Measurements from ENCODE around the gene PXDC1.
A peak's percentile ranks its signal among the peaks of the same experiment; 100 is the strongest.
"Not testable (repeated sequence)": the region's sequence is repeated elsewhere in the genome, so short reads cannot be mapped to it uniquely, and the experiment has no call there.

The PXDC1 gene

GRCh38 chr6:3725145-3726047 is 26.1 kb downstream of the PXDC1 start:
- Mint-ChIP-seq H3K4me1 (no peaks in the 10 kb centered on the region), H3K9me3 (no peaks in the 10 kb centered on the region), H3K4me3 (no peak overlapping the region), H3K36me3 (ENCODE audit: insufficient read depth) (peaks cover 2% of the 10 kb centered on the region), H3K27me3 (peaks cover 33% of the 10 kb centered on the region), H3K27ac (ENCODE audit: low read depth) (no peak overlapping the region)
- ATAC-seq (replicated peaks; ENCODE audit: extremely low read depth, poor library complexity, severe bottlenecking) (no peak), DNase-seq (ENCODE audit: low spot score in 2 of 2) (no peak)

DNA sequence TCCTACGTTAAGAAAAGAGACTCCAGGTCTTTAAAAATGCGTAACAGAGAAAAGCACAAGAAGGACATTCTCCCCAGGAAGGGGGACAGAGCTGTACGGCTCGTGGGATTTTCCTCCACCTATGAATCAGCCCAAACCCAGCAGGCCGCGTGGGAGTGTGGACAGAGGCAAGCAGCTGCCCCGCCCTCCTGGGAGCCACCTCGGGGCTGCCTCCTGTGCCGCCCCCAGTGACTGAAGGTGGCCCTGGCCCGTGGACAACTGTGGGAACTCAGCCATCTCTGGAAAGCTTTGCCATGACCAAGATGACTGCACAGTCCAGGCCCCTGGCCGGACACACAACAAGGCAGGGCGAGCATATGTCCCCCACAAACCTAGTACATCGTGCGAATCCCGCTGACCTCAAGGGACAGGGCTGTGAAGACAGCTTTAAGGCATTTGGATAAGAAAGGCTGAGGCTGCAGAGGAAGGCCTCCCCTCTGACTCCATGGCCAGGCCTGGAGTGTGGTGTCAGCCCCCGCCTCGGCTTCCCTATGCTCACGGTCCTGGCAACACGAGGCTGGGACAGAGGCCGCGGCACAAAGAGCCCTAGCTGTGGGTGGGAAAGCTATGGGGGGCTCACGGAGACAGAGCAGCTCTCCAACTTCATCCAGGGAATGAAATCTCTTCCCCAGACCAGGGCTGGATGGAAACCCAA is 26.9 kb downstream of the PXDC1 start:
- H3K9me3 Mint-ChIP-seq = no peaks in the 10 kb centered on the region
- H3K27me3 Mint-ChIP-seq = peaks cover 29% of the 10 kb centered on the region
- no peaks in the 10 kb centered on the region for H3K4me1 Mint-ChIP-seq
- H3K36me3 Mint-ChIP-seq (ENCODE audit: insufficient read depth) = peaks cover 4% of the 10 kb centered on the region
- H3K4me3 Mint-ChIP-seq = no peak overlapping the region
- DNase-seq (ENCODE audit: low spot score in 2 of 2) = no peak
- no peak overlapping the region for H3K27ac Mint-ChIP-seq (ENCODE audit: low read depth)
- ATAC-seq (replicated peaks; ENCODE audit: extremely low read depth, poor library complexity, severe bottlenecking) = no peak

- no peaks in the 10 kb centered on the region for H3K9me3 Mint-ChIP-seq
- ATAC-seq (replicated peaks; ENCODE audit: extremely low read depth, poor library complexity, severe bottlenecking) = no peak
- H3K27ac Mint-ChIP-seq (ENCODE audit: low read depth) = no peak overlapping the region
- peaks cover 27% of the 10 kb centered on the region for H3K27me3 Mint-ChIP-seq
- H3K4me3 Mint-ChIP-seq = no peak overlapping the region
- H3K4me1 Mint-ChIP-seq = no peaks in the 10 kb centered on the region
- H3K36me3 Mint-ChIP-seq (ENCODE audit: insufficient read depth) = peaks cover 3% of the 10 kb centered on the region
- DNase-seq (ENCODE audit: low spot score in 2 of 2) = no peak
Measured at GRCh38 chr6:3723966-3724365, 27.5 kb downstream of the PXDC1 start.

- Mint-ChIP-seq H3K9me3 (no peaks in the 10 kb centered on the region), H3K27me3 (peaks cover 27% of the 10 kb centered on the region), H3K4me3 (no peak overlapping the region), H3K36me3 (ENCODE audit: insufficient read depth) (peaks cover 2% of the 10 kb centered on the region), H3K4me1 (no peaks in the 10 kb centered on the region), H3K27ac (ENCODE audit: low read depth) (no peak overlapping the region)
- ATAC-seq (replicated peaks; ENCODE audit: extremely low read depth, poor library complexity, severe bottlenecking) = no peak
- DNase-seq (ENCODE audit: low spot score in 2 of 2) = no peak
Measured at GRCh38 chr6:3723251-3723650, 28.3 kb downstream of the PXDC1 start.

- H3K36me3 Mint-ChIP-seq (ENCODE audit: insufficient read depth) = peaks cover 2% of the 10 kb centered on the region
- DNase-seq (ENCODE audit: low spot score in 2 of 2) = no peak
- no peaks in the 10 kb centered on the region for H3K9me3 Mint-ChIP-seq
- no peak for ATAC-seq (replicated peaks; ENCODE audit: extremely low read depth, poor library complexity, severe bottlenecking)
- H3K27ac Mint-ChIP-seq (ENCODE audit: low read depth) = no peak overlapping the region
- H3K4me3 Mint-ChIP-seq = no peak overlapping the region
- H3K4me1 Mint-ChIP-seq = no peaks in the 10 kb centered on the region
- peaks cover 31% of the 10 kb centered on the region for H3K27me3 Mint-ChIP-seq
Measured at GRCh38 chr6:3722785-3723184, 28.7 kb downstream of the PXDC1 start.

DNA sequence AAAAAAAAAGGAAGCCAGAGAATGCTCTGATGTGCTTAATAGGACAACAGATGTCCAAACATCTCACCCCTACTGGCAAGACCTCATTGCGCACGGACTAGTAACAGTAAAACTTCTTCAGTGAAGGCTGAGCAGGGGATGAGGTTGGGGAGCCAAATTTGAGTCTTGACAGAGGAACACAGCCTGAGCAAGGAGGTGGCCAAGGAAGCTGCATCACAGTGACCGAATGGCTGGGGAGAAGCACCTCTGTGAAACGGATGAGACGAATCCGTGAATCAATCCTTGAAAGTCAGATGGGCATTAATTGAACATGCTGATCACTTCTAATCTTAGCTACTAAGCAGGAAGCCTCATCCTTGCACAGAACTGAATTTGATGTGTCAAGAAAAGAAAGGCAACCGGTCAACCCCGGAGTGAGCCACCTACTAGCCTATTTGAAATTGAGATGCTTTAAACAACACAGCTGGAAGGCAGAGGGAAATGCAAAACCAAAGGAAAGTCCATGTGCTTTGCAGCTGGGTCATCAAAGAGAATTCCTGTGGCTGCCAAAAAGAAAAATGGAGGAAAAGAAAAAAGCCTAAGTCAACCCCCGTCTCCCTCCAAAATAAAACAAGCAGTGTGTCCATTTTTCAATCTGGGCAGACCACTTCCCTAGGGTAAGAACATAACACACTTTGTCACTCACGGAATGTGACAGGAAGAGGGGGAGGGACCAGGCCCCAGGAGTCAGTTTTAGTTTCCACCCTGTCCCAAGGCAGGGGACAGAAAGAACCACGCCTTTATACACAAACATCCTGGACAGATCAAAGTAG is 29.5 kb downstream of the PXDC1 start:
- Mint-ChIP-seq H3K4me1 (no peaks in the 10 kb centered on the region), H3K9me3 (no peaks in the 10 kb centered on the region), H3K4me3 (no peak overlapping the region), H3K27ac (ENCODE audit: low read depth) (no peak overlapping the region), H3K36me3 (ENCODE audit: insufficient read depth) (peaks cover 2% of the 10 kb centered on the region), H3K27me3 (peaks cover 37% of the 10 kb centered on the region)
- ATAC-seq (replicated peaks; ENCODE audit: extremely low read depth, poor library complexity, severe bottlenecking) (no peak), DNase-seq (ENCODE audit: low spot score in 2 of 2) (no peak)

DNA sequence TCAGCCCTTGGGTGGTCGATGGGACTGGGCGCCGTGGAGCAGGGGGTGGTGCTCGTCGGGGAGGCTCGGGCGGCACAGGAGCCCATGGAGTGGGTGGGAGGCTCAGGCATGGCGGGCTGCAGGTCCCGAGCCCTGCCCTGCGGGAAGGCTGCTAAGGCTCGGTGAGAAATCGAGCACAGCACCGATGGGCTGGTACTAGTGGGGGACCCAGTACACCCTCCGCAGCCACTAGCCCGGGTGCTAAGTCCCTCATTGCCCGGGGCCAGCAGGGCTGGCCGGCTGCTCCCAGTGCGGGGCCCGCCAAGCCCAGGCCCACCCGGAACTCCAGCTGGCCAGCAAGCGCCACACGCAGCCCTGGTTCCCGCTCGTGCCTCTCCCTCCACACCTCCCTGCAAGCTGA is 30.7 kb downstream of the PXDC1 start:
- H3K4me3 Mint-ChIP-seq; H3K27ac Mint-ChIP-seq (ENCODE audit: low read depth); ATAC-seq (replicated peaks; ENCODE audit: extremely low read depth, poor library complexity, severe bottlenecking); H3K4me1 Mint-ChIP-seq; DNase-seq (ENCODE audit: low spot score in 2 of 2); H3K36me3 Mint-ChIP-seq (ENCODE audit: insufficient read depth); H3K9me3 Mint-ChIP-seq: not testable (repeated sequence)
- peaks cover 37% of the 10 kb centered on the region for H3K27me3 Mint-ChIP-seq

- Mint-ChIP-seq H3K4me3 (peak overlapping the region; percentile 40), H3K27ac (ENCODE audit: low read depth) (no peak overlapping the region), H3K4me1 (no peaks in the 10 kb centered on the region), H3K36me3 (ENCODE audit: insufficient read depth) (peaks cover 2% of the 10 kb centered on the region), H3K9me3 (no peaks in the 10 kb centered on the region), H3K27me3 (peaks cover 37% of the 10 kb centered on the region)
- DNase-seq (ENCODE audit: low spot score in 2 of 2) = no peak
- no peak for ATAC-seq (replicated peaks; ENCODE audit: extremely low read depth, poor library complexity, severe bottlenecking)
Measured at GRCh38 chr6:3719462-3720308, 31.8 kb downstream of the PXDC1 start.

DNA sequence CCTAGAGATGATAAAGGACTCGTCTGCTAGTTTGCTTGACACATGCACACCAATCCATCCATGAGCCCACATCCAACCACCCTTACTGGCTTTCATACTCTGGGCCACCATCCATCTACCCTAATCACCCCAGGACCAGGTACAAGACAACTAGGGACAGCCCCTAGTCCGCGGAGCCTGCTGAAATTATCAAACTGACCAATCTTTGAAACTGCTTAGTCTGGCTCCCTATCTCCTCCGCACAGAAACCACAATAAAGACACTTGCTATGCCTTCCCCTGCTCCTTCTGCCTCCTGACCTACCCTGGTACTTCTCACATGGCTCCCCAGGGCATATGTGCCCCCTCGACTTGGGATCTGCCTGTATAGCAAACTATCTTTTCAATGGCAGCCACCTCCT is 33.1 kb downstream of the PXDC1 start:
- ATAC-seq (replicated peaks; ENCODE audit: extremely low read depth, poor library complexity, severe bottlenecking) (no peak), DNase-seq (ENCODE audit: low spot score in 2 of 2) (no peak)
- H3K27ac Mint-ChIP-seq (ENCODE audit: low read depth) = no peak overlapping the region
- H3K27me3 Mint-ChIP-seq = peaks cover 37% of the 10 kb centered on the region
- peaks cover 2% of the 10 kb centered on the region for H3K36me3 Mint-ChIP-seq (ENCODE audit: insufficient read depth)
- H3K4me3 Mint-ChIP-seq = no peak overlapping the region
- H3K4me1 Mint-ChIP-seq = no peaks in the 10 kb centered on the region
- no peaks in the 10 kb centered on the region for H3K9me3 Mint-ChIP-seq

- peaks cover 2% of the 10 kb centered on the region for H3K36me3 Mint-ChIP-seq (ENCODE audit: insufficient read depth)
- DNase-seq (ENCODE audit: low spot score in 2 of 2) (no peak), ATAC-seq (replicated peaks; ENCODE audit: extremely low read depth, poor library complexity, severe bottlenecking) (no peak)
- no peak overlapping the region for H3K27ac Mint-ChIP-seq (ENCODE audit: low read depth)
- H3K4me1 Mint-ChIP-seq = no peaks in the 10 kb centered on the region
- H3K27me3 Mint-ChIP-seq = peaks cover 22% of the 10 kb centered on the region
- H3K9me3 Mint-ChIP-seq = no peaks in the 10 kb centered on the region
- H3K4me3 Mint-ChIP-seq = no peak overlapping the region
Measured at GRCh38 chr6:3715285-3715684, 36.2 kb downstream of the PXDC1 start.

- no peak overlapping the region for H3K4me3 Mint-ChIP-seq
- H3K9me3 Mint-ChIP-seq = no peaks in the 10 kb centered on the region
- DNase-seq (ENCODE audit: low spot score in 2 of 2) (no peak), ATAC-seq (replicated peaks; ENCODE audit: extremely low read depth, poor library complexity, severe bottlenecking) (no peak)
- no peak overlapping the region for H3K27ac Mint-ChIP-seq (ENCODE audit: low read depth)
- H3K36me3 Mint-ChIP-seq (ENCODE audit: insufficient read depth) = no peaks in the 10 kb centered on the region
- H3K4me1 Mint-ChIP-seq = no peaks in the 10 kb centered on the region
- H3K27me3 Mint-ChIP-seq = peaks cover 22% of the 10 kb centered on the region
Measured at GRCh38 chr6:3714768-3715167, 36.7 kb downstream of the PXDC1 start.

DNA sequence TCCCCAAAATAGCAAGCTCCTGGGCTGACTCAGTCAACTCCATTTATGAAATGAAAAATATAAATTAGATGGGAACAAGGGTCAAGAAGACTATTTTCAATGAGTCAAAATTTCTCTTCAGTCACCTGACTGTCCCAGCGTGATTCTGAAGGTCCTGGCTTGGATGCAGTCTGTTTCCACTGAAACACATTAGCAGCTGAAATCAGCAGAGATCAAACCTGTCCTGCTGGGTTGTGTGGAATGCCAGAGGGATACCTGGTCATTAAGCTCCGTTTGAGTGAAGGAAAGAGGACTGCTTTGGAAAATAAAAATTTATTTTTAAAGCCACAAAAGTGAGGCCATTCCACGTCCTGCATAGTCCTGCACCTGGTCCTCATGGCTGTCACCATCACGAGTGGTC is 37.4 kb downstream of the PXDC1 start:
- Mint-ChIP-seq H3K27me3 (peaks cover 19% of the 10 kb centered on the region), H3K36me3 (ENCODE audit: insufficient read depth) (no peaks in the 10 kb centered on the region), H3K9me3 (no peaks in the 10 kb centered on the region), H3K4me3 (no peak overlapping the region), H3K4me1 (no peaks in the 10 kb centered on the region), H3K27ac (ENCODE audit: low read depth) (no peak overlapping the region)
- ATAC-seq (replicated peaks; ENCODE audit: extremely low read depth, poor library complexity, severe bottlenecking) (no peak), DNase-seq (ENCODE audit: low spot score in 2 of 2) (no peak)

All from central memory CD8-positive, alpha-beta T cell (primary cell).